Fibroblast of peridontal ligament (primary cell): ENCODE measurements around the gene KRT2.

Experiments
- DNase-seq: peaks from one replicate; pipeline ENCODE4 v3.0.0-alpha.2; 2010; ENCODE audit errors: extremely low read depth

The KRT2 gene

GRCh38 chr12:52615912-52616311, 36.1 kb downstream of the KRT2 start:
- DNase-seq, result no peak

GRCh38 chr12:52615208-52615868, 36.7 kb downstream of the KRT2 start:
- DNase-seq, result no peak

- no peak for DNase-seq
Measured at GRCh38 chr12:52614381-52615207, 37.4 kb downstream of the KRT2 start.

GRCh38 chr12:52613384-52614030, 38.5 kb downstream of the KRT2 start:
- no peak for DNase-seq

- DNase-seq, result no peak
Measured at GRCh38 chr12:52612431-52613383, 39.3 kb downstream of the KRT2 start.

GRCh38 chr12:52611080-52611468, 40.9 kb downstream of the KRT2 start:
- no peak for DNase-seq

GRCh38 chr12:52608826-52609630, 43.0 kb downstream of the KRT2 start:
- no peak for DNase-seq

GRCh38 chr12:52608161-52608560, 43.9 kb downstream of the KRT2 start:
- DNase-seq, result no peak

GRCh38 chr12:52607314-52607713, 44.7 kb downstream of the KRT2 start:
- DNase-seq, result no peak

GRCh38 chr12:52606581-52607218, 45.3 kb downstream of the KRT2 start:
- DNase-seq, result no peak

GRCh38 chr12:52606096-52606495, 45.9 kb downstream of the KRT2 start:
- no peak for DNase-seq

- DNase-seq, result no peak
Measured at GRCh38 chr12:52605542-52605941, 46.5 kb downstream of the KRT2 start.

- no peak for DNase-seq
Measured at GRCh38 chr12:52604859-52605258, 47.2 kb downstream of the KRT2 start.

- DNase-seq, result no peak
Measured at GRCh38 chr12:52603314-52603713, 48.7 kb downstream of the KRT2 start.

GRCh38 chr12:52602552-52602951, 49.5 kb downstream of the KRT2 start:
- no peak for DNase-seq

GRCh38 chr12:52601671-52602070, 50.3 kb downstream of the KRT2 start:
- DNase-seq, result no peak

GRCh38 chr12:52600941-52601481, 51.0 kb downstream of the KRT2 start, which contains the start of gene KRT72:
Gene KRT72, minus strand, starts transcription at chr12:52601463. Its CDS starts 11 bp downstream, at chr12:52601452.
- DNase-seq, result no peak

- no peak for DNase-seq
Measured at GRCh38 chr12:52600475-52600874, 51.5 kb downstream of the KRT2 start.

- DNase-seq, result no peak
Measured at GRCh38 chr12:52600071-52600470, 51.9 kb downstream of the KRT2 start.

- no peak for DNase-seq
Measured at GRCh38 chr12:52598966-52599365, 53.0 kb downstream of the KRT2 start.
